Testis (tissue), 3 donors: ENCODE results near the gene PLEKHG4B. TPM values are rescaled to one million over a fixed set of nuclear protein-coding genes. Genes with fewer than 3 reads are reported as not detected.

Experiments used
- DNase-seq: peaks from one replicate; pipeline ENCODE4 v3.0.0-alpha.2; 2019
- H3K27ac ChIP-seq, 2 donors: fragments of 200-600 bp; sonication (generic); one replicate each; pipeline ENCODE4 v1.5.1; 2019
- H3K27me3 ChIP-seq: fragments of 200-600 bp; sonication (generic); one replicate; pipeline ENCODE4 v1.5.1; 2019
- H3K36me3 ChIP-seq: fragments of 200-600 bp; sonication (generic); one replicate; pipeline ENCODE4 v1.5.1; 2017; ENCODE audit warnings: low read depth; ENCODE audit errors: missing control alignments
- H3K4me1 ChIP-seq: fragments of 200-600 bp; sonication (generic); one replicate; pipeline ENCODE4 v1.5.1; 2019
- H3K4me3 ChIP-seq, 2 donors: fragments of 200-600 bp; sonication (generic); one replicate each; pipeline ENCODE4 v1.5.1; 2017 to 2019
- H3K9me3 ChIP-seq: fragments of 200-600 bp; sonication (generic); one replicate; pipeline ENCODE4 v1.5.1; 2017
- POLR2A ChIP-seq: fragments of 450-650 bp; IDR thresholded peaks from one replicate; pipeline ENCODE4 v1.6.1; 2017; ENCODE audit warnings: antibody characterized with exemption, mild to moderate bottlenecking, moderate library complexity
- WGBS, 2 donors: methylation state at CpG; one replicate each; pipeline ENCODE4 v1.1.5; 2018; 5-methylcytosine and 5-hydroxymethylcytosine counted together
- intact Hi-C: fragments of 100-400 bp; cut with DNase I; formaldehyde crosslinking; loops from one replicate; pipeline ENCODE4 v1.15.1; 2023; ENCODE audit warnings: low total_unique reads
- polyA plus RNA-seq: library from polyadenylated mRNA; stranded (reverse); fragments of 350-450 nt; fragmentation: Illumina TruSeq; extraction: RNeasy Lipid Tissue Mini Kit (QIAGEN cat#74804); gene quantifications from one replicate; pipeline ENCODE4 v1.2.3, GENCODE V29; 2014; ENCODE audit warnings: low read depth, low replicate concordance; ENCODE audit not compliant: insufficient read depth
- total RNA-seq, 2 donors: library from RNA; depleted of rRNA; stranded (reverse); fragments of >200 nt; gene quantifications; one replicate each; pipeline ENCODE4 v1.2.3, GENCODE V29; 2016
- TF ChIP-seq, protein P1 (sequence below), 3 experiments: fragments of 450-650 bp in 2 of 3; fragments of 200-600 bp in 1 of 3; sonication (generic) in 1 of 3; IDR thresholded peaks; one replicate each; pipeline ENCODE4 v1.5.1; 2016 to 2019; ENCODE audit warnings: antibody characterized with exemption in 3 of 3, mild to moderate bottlenecking in 2 of 3, moderate library complexity in 1 of 3

PLEKHG4B gene
- total and polyA plus RNA-seq, 3 donors from 2014 or later: 3.2 to 6.9 (median 6.0) TPM

- WGBS, 2 donors: 89 to 90% methylated on average over 12 to 13 of the region's 13 CpGs
- no peak overlapping the region for H3K4me3 ChIP-seq
- DNase-seq: no peak
- no peaks in the 10 kb centered on the region for H3K4me1 ChIP-seq
- intact Hi-C loops: no loop called here
- TF ChIP-seq, protein P1, sequence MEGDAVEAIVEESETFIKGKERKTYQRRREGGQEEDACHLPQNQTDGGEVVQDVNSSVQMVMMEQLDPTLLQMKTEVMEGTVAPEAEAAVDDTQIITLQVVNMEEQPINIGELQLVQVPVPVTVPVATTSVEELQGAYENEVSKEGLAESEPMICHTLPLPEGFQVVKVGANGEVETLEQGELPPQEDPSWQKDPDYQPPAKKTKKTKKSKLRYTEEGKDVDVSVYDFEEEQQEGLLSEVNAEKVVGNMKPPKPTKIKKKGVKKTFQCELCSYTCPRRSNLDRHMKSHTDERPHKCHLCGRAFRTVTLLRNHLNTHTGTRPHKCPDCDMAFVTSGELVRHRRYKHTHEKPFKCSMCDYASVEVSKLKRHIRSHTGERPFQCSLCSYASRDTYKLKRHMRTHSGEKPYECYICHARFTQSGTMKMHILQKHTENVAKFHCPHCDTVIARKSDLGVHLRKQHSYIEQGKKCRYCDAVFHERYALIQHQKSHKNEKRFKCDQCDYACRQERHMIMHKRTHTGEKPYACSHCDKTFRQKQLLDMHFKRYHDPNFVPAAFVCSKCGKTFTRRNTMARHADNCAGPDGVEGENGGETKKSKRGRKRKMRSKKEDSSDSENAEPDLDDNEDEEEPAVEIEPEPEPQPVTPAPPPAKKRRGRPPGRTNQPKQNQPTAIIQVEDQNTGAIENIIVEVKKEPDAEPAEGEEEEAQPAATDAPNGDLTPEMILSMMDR (IDR thresholded peaks at IDR 0.05): no peak
- no peak for TF ChIP-seq POLR2A
- no peaks in the 10 kb centered on the region for H3K36me3 ChIP-seq
- no peaks in the 10 kb centered on the region for H3K9me3 ChIP-seq
- no peaks in the 10 kb centered on the region for H3K27me3 ChIP-seq
- H3K27ac ChIP-seq: no peak overlapping the region
Observed at GRCh38 chr5:106587-106986, 14.6 kb downstream of the PLEKHG4B start.

- H3K4me1 ChIP-seq: no peaks in the 10 kb centered on the region
- DNase-seq: no peak
- H3K9me3 ChIP-seq: no peaks in the 10 kb centered on the region
- intact Hi-C loops: no loop called here
- H3K36me3 ChIP-seq: no peaks in the 10 kb centered on the region
- H3K27ac ChIP-seq: no peak overlapping the region
- 90 to 97% methylated on average over 6 of the region's 6 CpGs for WGBS, 2 donors
- TF ChIP-seq POLR2A: no peak
- TF ChIP-seq, protein P1 (IDR thresholded peaks at IDR 0.05): no peak
- no peaks in the 10 kb centered on the region for H3K27me3 ChIP-seq
- no peak overlapping the region for H3K4me3 ChIP-seq
Observed at GRCh38 chr5:107526-107925, 15.6 kb downstream of the PLEKHG4B start.

DNA sequence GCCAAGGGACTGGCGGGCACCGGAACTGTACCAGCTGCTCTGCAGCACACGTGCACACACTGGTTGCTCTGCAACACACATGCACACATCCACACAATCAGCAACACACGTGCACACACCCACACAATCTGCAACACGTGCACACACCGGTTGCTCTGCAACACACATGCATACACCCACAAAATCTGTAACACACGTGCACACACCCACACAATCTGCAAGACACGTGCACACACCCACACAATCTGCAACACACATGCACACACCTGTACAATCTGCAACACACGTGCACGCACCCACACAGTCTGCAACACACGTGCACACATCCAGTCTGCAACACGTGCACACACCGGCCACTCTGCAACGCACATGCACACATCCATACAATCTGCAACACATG lies 17.9 kb downstream of the PLEKHG4B start:
- WGBS, 2 donors: 89 to 91% methylated on average over 14 of the region's 14 CpGs
- Histone ChIP-seq H3K27ac (no peak overlapping the region), H3K27me3 (no peaks in the 10 kb centered on the region), H3K9me3 (no peaks in the 10 kb centered on the region), H3K4me3 (no peak overlapping the region), H3K4me1 (no peaks in the 10 kb centered on the region), H3K36me3 (no peaks in the 10 kb centered on the region)
- no peak for TF ChIP-seq POLR2A
- TF ChIP-seq, protein P1 (IDR thresholded peaks at IDR 0.05): no peak
- intact Hi-C loops: no loop called here
- no peak for DNase-seq

DNA sequence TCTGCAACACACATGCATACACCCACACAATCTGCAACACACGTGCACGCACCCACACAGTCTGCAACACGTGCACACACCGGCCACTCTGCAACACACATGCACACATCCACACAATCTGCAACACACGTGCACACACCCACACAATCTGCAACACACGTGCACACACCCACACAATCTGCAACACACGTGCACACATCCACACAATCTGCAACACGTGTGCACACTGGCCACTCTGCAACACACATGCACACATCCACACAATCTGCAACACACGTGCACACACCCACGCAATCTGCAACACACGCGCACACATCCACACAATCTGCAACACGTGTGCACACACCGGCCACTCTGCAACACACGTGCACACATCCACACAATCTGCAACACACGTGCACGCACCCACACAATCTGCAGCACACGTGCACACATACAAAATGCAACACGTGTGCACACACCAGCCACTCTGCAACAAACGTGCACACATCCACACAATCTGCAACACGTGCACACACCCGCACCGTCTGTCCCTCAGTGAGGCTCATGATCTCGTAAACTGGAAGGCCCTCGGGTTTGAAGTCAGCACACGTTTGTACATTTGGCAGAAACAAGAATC lies 18.4 kb downstream of the PLEKHG4B start:
- H3K27ac ChIP-seq: no peak overlapping the region
- intact Hi-C loops: no loop called here
- DNase-seq: no peak
- H3K9me3 ChIP-seq: no peaks in the 10 kb centered on the region
- no peak for TF ChIP-seq POLR2A
- TF ChIP-seq, protein P1 (IDR thresholded peaks at IDR 0.05): no peak
- H3K36me3 ChIP-seq: no peaks in the 10 kb centered on the region
- no peaks in the 10 kb centered on the region for H3K27me3 ChIP-seq
- 84 to 87% methylated on average over 26 of the region's 26 CpGs for WGBS, 2 donors
- no peaks in the 10 kb centered on the region for H3K4me1 ChIP-seq
- no peak overlapping the region for H3K4me3 ChIP-seq

DNA sequence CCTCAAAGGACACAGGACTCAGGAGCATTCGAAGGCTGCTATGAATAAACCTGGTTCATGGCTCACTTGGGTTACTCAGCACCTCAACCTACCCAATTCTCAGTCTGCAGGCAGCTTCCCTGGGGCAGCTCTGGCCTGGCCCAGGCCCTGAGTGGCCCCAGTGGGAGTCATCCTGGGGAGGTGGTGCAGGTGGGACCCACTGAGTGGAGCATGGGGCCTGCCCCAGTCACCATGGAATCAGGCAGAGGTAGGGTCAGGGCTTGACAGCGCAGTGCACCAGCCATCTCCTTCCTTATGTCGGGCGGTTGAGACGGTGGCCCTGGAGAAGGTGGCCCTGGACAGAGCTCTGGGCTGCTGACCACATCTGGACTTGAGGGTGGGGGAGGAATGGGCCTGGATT lies 19.2 kb downstream of the PLEKHG4B start:
- Histone ChIP-seq H3K9me3 (no peaks in the 10 kb centered on the region), H3K27me3 (no peaks in the 10 kb centered on the region), H3K4me1 (no peaks in the 10 kb centered on the region), H3K4me3 (no peak overlapping the region), H3K27ac (no peak overlapping the region), H3K36me3 (no peaks in the 10 kb centered on the region)
- 90 to 98% methylated on average over 4 to 5 of the region's 5 CpGs for WGBS, 2 donors
- TF ChIP-seq, protein P1 (IDR thresholded peaks at IDR 0.05): no peak
- TF ChIP-seq POLR2A: no peak
- DNase-seq: no peak
- intact Hi-C loops: no loop called here
